PC-3 (cell line): ENCODE data around the gene CYB561D1.

Experiments
- CTCF ChIP-seq: fragments of 300-600 bp; sonication (generic); conservative IDR thresholded peaks from 2 replicates; pipeline ENCODE4 v1.5.1; 2017; ENCODE audit warnings: antibody characterized with exemption, low read depth, mild to moderate bottlenecking, low read length
- EZH2 ChIP-seq: fragments of 300-600 bp; sonication (generic); IDR thresholded peaks from one replicate; pipeline ENCODE4 v1.6.1; 2017; ENCODE audit warnings: antibody characterized with exemption, mild to moderate bottlenecking, low read length; ENCODE audit not compliant: unreplicated experiment
- EZH2phosphoT487 ChIP-seq: fragments of 300-600 bp; sonication (generic); IDR thresholded peaks from 2 replicates; pipeline ENCODE4 v1.6.1; 2018; ENCODE audit warnings: mild to moderate bottlenecking, antibody characterized with exemption, low read length, borderline replicate concordance

DNA sequence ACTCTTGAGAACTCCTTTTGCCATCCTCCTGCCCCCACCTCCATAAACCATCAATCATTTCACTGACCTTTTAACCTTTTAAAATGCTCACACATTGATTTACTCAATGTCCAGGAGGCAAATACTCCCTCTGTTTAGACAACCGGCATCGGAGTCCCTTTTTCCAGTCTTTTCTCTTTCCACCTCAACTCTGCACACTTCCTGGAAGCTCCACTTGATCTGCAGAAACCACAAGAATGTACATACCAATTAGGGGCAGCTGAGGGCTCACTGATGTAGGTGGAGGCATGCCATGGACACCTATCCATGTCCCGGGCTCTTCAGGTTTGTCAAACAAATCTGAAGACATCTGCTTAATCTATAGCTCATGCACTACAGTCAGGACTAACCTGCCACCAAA is 21.0 kb downstream of the CYB561D1 start:
- no peak for TF ChIP-seq CTCF
- no peak for TF ChIP-seq EZH2phosphoT487
- no peak for TF ChIP-seq EZH2
